HG03066 (cell line): ENCODE data around the gene DGKA.
"Not testable (repeated sequence)": the region's sequence is repeated elsewhere in the genome, so short reads cannot be mapped to it uniquely, and the experiment has no call there.

ENCODE experiments used
- ATAC-seq: cut with Tn5 transposase; IDR thresholded peaks from one replicate; pipeline ENCODE4 v1.9.1; 2021; ENCODE audit warnings: low read depth; ENCODE audit not compliant: unreplicated experiment

Gene DGKA

DNA sequence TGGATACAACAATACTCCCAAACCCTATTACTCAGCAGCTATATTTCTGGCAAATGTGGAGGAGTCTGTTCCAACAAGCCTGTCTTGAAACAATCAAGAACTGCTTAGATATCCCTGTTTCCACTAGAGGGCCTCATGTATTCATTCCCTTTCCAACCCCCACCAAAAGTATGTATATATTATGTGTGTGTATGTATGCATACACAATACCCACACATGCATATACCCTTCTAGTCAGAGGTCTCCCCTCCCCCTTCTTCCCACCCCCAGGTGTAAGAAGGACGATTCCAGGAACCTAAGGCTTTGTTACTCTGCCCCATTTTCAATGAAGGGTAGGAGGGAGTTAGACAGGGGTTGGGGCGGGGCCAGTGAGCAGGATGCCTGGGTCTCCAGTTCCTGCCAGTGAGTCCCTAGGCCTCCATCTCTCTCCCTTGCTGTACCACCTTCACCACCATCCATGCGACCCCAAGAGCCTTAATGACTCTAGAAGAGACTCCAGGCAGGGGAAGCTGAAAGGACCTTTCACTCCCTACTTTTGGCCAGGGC lies at the start of gene DGKA:
Gene DGKA (plus strand): TSS at position 392 of the 546 bp plus-strand sequence. CDS start 5,342 bp downstream, outside the sequence.
- ATAC-seq, result no peak

DNA sequence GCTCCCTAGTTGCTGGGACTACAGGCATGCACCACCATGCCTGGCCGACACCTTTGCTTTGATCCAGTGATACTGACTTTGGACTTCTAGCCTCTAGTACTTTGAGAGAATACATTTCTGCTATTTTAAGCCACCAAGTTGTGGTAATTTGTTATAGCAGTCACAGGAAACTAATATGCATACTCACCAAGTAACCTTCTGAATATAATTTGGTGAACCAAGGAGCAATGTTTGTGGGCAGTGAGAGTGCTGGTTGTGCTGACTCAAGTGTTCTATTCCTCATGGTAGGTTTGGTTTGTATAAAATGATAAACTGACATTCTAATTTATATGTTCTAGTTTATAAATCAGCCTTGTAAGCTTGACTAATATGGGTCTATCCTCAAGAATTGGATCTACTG lies 45.8 kb upstream of the DGKA start:
- no peak for ATAC-seq

DNA sequence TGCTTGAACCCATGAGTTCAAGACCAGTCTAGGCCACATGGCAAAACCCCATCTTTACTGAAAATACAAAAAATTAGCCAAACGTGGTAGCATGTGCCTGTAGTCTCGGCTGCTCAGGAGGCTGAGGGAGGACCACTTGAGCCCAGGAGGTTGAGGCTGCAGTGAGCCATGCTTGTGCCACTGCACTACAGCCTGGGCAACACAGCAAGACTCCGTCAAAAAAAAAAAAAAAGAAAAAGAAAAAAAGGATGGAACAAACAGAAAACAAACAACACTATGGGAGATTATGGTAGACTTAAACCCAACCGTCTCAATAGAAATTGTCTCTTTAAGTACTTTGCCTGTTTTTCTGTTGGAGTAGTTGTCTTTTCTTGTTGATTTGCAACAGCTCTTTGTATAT lies 39.7 kb upstream of the DGKA start:
- ATAC-seq, result no peak

DNA sequence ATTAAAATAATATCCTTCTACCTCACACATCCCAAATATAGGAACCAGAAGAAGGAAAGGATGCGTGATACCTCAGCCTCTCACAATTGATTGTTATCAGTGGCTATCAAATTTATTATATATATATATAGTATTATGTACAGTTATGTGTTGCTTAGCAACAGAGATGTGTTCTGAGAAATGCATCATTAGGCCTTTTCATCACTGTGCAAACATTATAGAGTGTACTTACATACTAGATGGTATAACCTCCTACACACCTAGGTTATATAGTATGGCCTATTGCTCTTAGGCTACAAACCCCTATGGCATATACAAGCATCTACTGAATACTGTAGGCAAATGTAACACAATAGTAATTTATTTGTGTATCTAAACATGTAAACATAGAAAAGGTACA lies 37.2 kb upstream of the DGKA start:
- ATAC-seq, result no peak

DNA sequence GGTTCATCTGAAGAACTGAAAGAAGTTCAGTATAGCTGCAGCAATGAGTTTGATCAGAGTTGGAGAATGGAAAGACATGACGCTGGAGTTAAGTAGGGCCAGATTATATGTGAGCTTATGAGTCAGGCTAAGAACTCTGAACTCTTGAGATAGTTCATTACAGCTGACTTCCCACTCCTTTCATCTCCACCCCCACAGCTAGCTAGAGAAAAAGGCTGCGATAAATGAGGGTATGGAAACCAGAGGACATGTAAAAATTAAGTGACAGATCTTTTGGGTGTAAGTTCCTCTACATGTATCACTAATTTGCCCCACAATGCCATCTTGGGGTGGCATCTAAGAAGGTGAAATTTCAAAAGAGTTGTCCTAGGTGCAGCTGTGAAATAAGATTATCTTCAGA lies 31.9 kb upstream of the DGKA start:
- no peak for ATAC-seq

DNA sequence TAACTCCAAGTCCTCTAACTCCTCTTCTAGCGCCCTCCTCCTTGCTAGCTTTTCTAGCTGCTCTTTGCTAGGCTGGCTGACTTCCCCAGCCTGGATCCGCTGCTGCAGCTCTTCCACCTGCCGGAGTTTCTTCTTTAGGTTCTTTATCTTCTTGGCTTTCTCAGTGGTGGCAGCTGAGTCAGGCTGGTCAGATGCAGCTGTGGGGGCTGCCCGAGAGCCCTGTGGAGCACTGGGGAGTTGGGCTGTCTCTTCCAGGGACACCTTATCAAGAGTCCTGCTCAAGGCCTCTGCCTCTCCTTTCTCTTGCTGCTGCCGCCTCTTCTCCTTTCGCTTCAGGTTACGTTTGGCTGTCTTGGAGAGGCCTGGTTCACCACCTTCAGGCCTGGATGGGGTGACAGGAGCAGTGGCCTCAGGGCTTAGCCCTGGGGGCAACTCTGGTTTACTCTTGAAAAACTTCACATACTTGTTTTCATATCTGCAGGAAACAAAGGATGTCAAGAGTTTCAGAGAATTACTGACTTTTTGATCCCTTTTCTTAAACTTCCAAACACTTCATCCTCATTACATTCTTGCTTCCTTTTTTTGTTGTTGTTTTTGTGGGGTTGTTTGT lies 29.0 kb upstream of the DGKA start:
- no peak for ATAC-seq

DNA sequence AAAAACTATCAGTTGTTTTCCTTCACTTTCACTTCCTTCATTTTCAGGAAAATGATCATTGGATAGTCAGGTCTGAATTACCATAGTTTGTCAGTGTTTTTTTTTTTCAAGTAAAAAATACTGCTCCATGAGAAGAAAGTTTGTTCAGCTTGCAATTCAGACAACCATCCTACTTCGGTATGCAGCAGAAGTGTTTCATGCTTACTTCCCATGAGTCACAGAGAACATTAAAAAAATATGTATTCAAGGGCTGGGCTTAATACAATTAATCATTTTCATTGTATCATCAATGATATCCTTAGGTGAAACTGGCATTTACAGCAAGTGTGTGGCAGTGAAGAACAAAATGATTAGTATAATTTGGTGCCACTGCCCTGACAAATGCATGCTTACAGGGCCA lies 24.9 kb upstream of the DGKA start:
- no peak for ATAC-seq

DNA sequence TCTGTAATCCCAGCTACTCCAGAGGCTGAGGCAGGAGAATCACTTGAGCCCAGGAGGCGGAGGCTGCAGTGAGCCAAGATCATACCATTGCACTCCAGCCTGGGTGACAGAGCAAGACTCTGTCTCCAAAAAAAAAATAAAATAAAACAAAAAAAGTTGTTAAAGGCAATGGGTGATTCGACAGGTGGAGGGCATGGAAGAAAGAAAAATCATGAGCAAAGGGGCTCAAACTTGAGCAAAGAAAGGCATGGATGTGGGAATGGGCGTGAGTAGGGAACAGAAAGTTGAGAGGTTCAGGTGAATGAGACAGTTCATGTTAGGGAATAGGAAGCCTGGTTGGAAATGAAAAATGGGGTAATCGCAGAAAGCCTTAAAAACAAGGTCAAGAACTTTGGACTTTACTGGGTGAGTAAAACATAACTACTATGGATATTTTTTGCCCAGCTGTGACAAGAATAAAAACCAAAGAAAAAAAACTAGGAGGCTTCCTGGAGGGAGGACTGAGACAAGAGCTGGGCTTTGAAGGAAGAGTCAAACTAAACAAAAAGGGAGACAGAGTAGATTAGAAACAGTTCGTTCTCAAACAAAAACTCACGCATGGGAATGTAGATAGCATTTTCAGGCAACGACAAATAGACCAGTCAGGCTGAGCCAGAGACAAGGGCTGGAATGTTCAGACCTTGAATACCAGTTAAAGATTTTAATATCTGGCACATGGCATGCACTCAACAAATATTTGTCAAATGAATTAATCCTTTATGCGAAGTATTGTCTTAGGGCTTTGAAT lies 22.0 kb upstream of the DGKA start:
- ATAC-seq, result no peak

DNA sequence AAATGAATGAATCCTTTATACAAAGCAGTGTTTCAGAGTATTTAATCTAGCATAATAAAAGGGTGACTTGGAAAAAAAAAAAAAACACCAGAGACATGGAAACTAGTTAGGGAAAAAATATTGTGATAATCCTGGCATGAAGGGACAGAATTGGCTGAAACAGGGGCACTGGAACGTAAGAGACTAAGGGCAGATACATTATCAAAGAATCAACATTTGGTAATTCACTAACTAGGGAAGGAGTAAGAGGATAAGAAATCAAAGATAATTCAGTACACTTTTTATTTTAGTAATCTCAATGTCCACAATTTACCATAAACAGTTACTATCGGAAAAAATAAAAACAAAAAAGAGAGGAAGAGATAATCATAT lies 21.5 kb upstream of the DGKA start:
- no peak for ATAC-seq

DNA sequence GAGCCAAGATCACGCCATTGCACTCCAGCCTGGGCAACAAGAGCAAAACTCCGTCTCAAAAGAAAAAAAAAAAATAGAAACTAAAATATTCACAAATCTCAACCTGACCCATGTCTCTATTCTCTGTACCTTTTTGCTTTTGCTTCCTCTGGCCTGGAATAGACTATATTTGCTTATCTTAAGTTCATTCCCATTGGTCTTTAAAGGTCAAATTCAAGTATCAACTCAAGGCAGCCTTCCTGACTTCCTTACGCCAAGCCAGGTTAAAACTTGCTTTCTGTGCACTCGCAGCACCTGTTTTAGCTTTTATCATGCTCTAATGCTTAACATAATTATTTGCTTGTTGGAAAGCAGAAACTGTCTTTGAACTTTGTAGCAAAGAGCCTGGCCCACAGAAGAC lies 18.1 kb upstream of the DGKA start:
- no peak for ATAC-seq

DNA sequence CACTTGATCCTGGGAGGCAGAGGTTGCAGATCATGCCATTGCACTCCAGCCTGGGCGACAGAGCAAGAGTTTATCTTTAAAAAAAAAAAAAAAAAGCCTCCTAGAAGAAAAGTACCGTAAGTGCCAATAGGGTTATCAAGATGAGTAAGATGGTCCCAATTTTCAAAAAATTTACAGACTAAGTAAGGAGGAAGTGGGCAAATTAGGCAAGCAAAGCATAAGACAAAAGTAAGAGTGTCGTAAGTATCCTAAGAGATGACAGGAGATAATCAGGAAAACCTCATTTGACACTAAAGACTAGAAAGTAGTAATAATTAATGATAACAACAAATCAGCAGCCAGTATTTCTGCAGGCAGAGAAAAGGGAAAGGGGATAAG lies 15.5 kb upstream of the DGKA start:
- ATAC-seq, result no peak

DNA sequence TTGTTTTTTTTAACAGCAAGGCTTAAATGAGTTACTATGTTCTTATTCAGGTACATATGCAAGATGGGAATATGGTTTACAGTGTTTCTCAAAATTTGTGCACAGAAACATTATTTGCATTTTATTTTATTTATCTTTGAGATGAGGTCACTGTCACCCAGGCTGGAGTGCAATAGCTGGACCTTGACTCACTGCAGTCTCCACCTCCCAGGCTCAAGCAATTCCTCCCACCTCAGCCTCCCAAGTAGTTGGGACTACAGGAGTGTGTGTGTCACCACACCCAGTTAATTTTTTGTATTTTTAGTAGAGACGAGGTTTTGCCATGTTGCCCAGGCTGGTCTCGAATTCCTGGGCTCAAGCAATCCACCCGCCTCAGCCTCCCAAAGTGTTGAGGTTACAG lies 11.9 kb upstream of the DGKA start:
- not testable (repeated sequence) for ATAC-seq

DNA sequence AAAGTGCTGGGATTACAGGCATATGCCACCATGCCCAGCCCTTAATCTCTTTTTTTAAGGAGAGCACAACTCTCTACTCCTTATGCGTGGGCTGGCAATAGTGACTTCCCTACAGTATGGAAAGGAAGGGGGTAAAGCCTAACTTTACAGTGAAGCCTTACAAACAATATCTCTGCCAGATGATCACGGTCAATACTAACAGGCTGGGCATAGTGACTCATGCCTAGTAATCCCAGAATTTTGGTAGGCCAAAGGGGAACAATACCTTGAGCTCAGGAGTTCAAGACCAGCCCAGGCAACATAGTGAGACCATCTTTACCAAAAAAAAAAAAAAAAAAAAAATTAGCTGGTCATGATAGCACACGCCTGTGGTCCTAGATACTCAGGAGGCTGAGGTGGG lies 8.8 kb upstream of the DGKA start:
- ATAC-seq, result no peak

DNA sequence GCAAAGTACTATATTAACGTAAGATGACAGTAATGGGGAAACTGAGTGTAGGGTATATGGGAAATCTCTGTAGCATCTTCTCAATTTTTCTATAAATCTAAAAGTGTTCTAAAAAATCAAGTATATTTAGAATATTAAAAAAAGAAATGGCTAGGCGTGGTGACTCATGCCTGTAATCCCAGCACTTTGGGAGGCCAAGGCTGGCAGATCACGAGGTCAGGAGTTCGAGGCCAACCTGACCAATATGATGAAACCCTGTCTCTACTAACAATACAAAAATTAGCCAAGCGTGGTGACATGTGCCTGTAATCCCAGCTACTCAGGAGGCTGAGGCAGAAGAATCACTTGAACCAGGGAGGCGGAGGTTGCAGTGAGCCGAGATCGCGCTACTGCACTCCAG lies 7.3 kb upstream of the DGKA start:
- not testable (repeated sequence) for ATAC-seq

DNA sequence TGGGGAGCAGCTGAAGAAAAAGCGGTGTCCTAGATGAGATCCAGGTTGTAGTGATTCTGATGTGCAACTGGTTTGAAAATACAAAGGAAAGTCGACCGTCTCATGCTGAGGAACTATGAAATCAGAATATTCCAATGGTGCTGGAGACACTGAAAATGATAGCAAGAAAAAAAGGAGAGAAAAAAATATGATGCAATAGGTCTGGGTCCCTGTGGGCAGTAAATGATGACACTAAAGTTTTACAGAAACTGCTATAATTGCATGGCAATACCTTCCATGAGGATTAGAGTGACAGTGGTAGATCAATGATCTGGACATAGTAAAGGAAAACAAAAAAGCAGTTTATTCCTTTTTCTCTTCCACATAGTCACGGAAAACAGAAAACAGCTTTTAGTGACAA lies 5.6 kb upstream of the DGKA start:
- ATAC-seq, result no peak

DNA sequence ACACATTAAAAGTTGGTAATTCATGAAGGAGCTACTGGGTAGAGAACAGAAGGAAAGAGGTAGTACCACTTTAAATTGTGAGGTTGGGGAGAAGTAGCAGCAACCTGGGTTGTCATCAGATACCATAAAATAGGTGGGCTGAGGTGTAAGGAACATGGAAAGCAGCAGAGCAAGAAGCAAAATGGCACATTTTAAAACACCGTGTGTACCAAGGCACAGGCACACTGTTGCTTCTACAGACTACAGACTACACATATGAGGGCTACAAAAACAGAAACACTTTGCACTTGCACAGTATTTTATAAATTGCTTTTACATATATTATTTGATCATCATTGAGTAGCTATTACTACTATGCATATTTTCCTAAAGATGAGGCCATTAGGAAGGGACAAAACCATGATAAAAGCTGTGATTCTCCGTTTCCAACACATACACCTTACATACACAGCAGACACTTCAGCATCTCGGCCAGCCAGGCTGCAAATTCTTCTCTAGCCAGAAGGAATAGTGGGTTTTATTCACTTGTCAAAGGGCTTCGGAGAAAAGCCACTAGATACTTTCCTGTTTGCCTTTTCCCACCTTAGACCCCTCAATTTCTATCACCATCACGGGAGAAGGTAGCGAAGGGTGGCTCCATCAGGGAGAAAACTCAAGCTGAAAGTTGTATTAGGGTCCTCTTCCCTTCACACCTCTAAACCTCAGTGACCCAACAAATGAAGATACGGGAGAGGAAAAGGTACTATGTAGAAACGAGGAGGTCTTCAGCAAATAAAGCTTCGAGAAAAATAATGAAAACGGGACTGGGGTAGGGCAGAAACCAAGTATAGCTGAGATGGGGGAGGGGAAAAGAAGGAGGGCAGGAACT lies 4.9 kb upstream of the DGKA start:
- peak; percentile 1 for ATAC-seq

DNA sequence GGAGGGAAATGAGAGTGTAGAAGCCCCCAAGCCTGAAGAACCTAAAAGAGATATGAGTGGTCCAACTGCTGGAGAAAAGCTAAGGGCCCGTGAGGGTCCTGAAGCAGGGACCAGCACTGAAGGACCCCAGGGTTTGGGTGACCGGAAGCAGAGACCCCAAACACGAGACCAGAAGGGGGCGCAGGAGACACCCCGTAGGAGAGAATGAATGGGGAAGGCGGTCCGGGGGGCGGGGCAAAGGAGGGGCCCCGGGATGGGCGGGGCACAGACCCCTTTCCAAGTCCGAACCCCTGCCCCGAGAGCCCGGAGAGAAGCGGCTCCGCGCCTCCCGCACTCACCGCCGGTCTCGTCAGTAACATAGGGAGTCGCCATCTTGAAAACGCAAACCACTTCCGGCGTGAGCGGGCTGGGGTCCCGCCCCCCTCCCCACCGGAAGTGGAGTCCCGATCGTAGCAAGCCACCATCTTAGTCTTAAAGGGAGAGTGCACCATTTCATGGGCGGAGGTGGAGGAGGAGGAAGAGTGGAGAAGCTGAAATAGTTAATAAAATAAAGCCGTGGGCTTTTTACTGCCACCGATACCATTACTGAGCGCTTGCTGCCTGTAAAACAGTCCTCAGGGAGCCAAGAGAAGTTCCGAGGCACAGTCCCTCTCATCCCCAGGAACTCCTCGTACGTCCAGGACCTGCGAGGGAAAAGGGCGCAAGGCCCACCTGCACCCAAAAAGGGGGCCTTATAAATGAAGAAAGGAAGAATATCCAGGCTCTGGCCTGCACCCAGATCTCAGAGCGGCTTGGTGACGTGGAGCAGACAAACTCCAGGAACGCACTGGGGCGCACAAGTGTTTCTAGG lies 4.0 kb upstream of the DGKA start:
- peak; percentile 43 for ATAC-seq

DNA sequence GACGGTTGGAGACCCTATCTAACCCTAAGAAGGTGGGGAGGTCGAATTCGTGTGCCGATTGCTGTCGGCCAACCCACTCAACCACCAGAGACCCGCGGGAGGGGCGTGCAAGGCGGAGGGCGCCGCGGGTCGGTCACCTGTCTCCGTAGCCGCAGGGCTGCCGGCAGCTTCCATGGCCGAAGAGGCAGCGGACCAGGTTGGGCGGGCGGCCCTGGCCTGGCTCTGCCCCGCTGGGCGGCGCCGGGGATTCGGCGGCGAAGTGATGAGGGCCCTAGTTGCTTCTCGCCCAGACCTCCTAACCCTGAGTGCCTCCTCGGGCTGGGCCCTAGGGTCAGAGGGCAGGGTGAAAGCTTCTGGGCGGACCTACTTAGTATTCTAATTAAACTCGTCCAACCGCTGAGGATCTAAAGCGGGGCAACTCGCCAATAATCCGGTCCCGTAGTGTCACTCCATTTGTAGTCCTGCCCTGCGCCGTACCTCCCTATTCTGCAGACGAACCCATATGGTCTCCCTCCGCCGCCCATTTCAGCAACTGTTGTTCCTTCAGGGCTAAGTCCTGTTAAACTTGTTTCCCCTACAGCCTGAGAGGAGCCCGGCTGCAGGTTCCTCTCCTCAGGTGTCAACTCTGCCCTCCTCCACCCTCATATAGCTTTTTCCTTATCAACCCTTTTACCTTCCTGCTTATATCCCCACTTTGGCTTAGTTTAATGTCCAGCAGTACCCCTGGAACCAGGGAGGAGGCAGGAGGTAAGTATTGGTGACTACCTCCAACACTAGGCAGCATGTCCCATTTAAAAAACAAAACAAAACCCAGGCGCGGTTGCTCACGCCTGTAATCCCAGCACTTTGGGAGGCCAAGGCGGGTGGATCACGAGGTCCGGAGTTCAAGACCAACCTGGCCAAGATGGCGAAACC lies 3.1 kb upstream of the DGKA start, which contains the start of gene PYM1:
Gene PYM1 (minus strand): TSS at position 307 of the 915 bp plus-strand sequence. CDS start 133 bp downstream, at position 174.
- peak; percentile 31 for ATAC-seq

DNA sequence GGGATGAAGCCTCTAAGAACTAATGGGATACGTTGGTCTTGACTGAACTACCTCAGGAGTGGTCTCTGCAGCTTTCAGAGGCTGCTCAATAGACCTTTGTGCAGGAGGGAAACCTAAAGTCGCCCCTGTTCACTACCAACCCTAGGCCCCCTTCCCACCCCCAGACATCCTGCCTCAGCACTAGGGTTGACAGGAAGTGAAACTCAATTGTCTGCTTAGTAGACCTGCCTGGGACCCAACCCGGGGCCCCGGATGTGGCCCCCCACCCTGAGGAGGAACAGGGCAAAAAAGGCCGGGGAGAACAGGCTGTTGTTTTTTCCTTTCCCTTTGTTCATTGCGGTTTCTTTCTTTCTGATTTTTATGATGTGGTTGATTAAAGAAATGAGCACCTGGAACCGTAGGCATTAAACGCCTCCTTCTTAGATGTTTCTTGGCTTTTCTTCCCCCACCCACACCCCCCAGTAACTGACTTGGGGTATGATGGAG lies 1.6 kb upstream of the DGKA start:
- peak; percentile 35 for ATAC-seq
